GM19238 (cell line): ENCODE measurements around the gene SHMT1.
"Not testable (repeated sequence)": the region's sequence is repeated elsewhere in the genome, so short reads cannot be mapped to it uniquely, and the experiment has no call there.

ENCODE experiments used
- DNase-seq: peaks from one replicate; pipeline ENCODE4 v3.0.0; 2011; ENCODE audit warnings: low spot score; ENCODE audit not compliant: insufficient read length

SHMT1 gene

GRCh38 chr17:18363101-18364049 is at the start of gene SHMT1:
TSS of gene SHMT1 (minus strand) at chr17:18363550. CDS start at chr17:18355981, 7,569 bp downstream.
- peak; percentile 94 for DNase-seq

DNA sequence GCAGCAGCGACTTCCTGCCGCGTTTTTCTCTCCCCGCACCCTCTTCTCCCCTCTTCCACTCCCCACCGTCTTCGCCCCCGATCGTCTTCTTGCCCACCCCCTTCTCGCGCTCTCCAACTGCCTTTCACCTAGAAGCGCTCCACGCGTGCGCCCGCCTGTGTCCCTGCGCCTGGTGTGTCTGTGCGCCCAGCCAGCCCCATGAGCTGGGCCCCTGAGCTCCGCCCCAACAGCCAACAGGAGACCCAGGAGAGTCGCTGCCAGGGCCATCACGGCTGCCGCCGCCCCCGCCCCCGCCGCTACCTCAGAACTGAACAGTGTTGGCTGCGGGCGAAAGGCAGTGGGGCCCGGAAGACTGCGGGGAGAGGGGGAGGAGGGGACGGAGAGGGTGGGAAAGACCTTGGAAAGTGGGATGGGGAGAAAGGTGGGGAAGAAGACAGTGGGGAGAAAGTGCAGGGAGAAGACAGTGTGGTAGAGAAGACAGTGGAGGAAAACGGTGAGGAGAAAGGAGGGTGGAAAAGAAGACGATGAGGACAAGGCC is 48.7 kb upstream of the SHMT1 start:
- DNase-seq: not testable (repeated sequence)

GRCh38 chr17:18411377-18411864 is 48.1 kb upstream of the SHMT1 start:
- DNase-seq: not testable (repeated sequence)

DNA sequence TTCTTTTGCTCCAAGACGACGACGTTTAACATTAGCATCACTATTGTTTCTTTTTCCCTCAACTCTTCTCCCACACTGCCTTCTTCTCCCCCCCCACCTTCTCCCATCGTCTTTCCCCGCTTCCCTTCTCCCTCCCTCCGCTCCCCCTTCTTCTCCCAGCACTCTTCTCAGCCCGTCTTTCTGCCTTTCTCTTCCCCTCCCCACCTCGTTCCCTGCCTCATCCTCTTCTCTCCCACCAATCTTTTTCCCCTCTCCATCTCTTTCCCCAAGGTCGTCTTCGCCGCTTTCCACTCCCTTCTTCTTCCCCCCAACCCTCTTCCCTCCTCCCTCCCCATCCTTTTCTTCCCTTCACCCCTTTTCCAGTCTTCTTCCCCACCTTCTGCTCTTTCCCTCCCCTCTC is 47.4 kb upstream of the SHMT1 start:
- not testable (repeated sequence) for DNase-seq

GRCh38 chr17:18409321-18409720 is 46.0 kb upstream of the SHMT1 start:
- DNase-seq: not testable (repeated sequence)

DNA sequence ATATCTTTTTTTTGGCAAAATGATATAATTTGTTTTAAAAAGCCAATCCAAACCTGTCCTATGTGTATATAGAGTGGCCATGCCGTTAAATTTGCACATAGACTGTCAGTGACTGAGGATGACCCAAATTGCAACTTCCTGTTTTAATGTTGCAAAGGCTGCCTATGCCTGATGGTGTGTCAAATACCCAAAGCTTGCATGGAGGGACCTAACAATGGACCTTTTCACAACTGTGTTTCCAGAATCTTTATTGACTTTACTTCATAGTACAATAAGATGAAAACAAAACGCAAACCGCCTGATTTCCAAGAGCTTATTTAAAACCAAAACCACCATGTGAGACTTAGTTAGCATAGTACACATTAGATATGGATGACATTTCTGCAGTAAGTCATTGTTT is 45.6 kb upstream of the SHMT1 start:
- not testable (repeated sequence) for DNase-seq

- DNase-seq: not testable (repeated sequence)
Observed at GRCh38 chr17:18403604-18404003, 40.3 kb upstream of the SHMT1 start.

DNA sequence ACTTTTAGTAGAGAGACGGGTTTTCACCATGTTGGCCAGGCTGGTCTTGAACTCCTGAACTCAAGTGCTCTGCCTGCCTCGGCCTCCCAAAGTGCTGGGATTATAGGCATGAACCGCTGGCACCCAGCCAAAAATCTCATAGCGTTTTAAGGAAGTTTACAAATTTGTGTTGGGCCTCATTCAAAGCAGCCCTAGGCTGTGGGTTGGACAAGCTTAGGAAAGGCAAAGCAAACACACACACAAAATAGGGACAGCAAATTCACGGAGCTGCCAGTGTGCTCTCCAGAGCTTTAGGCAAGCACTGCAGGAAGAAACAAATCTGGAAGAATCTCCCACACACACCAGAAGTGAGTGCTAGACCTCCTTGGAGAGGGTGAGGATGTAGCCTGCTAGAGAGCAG is 39.8 kb upstream of the SHMT1 start:
- not testable (repeated sequence) for DNase-seq

DNA sequence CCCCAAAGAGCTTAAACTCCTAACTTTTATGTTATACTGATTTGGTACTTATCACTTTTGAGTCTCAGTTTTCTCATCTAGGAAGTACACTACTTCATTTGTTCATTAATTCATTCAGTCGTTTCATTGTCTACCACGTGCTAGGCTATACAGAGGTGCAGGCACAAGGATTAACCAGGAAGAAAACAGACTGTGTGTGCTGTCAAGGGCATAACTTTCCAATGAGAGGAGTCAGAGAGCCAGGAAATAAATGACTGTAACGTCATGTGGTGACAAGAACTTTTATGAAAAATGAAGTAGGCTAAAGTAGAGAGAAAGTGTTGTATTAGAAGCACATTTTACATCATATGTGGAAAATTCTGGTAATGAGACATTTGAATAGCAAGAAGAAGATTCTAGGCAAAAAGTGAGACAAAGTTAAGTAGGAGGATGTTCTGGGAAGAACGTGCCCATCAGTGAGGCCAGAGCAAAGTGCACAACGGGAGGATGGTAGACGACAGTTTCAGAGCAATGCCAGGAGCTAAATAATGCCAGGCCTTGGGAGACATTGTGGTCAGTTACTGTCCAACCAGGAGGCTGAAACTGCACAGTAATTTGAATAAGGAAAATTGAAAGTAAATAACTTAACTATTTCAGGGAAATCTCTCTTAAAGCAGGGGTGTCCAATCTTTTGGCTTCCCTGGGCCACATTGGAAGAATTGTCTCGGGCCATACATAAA is 38.7 kb upstream of the SHMT1 start:
- DNase-seq: not testable (repeated sequence)

GRCh38 chr17:18388728-18389127 is 25.4 kb upstream of the SHMT1 start:
- DNase-seq: not testable (repeated sequence)

DNA sequence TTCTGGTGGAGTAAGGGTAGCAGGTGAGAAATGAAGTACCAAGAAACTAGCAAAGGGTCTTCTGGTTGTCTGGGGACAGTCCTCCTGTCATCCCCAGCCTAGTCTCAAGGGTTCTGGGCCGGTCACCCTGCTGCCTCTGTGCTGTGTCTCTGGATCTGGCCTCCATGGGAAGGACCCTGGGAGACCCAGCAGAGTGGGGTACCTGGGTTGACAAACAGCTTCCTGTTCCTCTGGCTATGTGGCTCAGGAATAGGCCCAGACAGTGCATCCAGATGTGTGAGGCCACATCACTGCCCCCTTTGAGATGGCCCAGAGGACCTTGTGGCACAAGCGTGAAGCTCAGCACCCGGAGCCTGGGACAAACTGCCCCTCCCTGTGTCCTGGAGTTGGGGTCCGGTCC is 24.9 kb upstream of the SHMT1 start:
- DNase-seq: not testable (repeated sequence)

GRCh38 chr17:18387583-18387982 is 24.2 kb upstream of the SHMT1 start:
- DNase-seq: not testable (repeated sequence)

- DNase-seq: not testable (repeated sequence)
Observed at GRCh38 chr17:18384271-18384670, 20.9 kb upstream of the SHMT1 start.

- not testable (repeated sequence) for DNase-seq
Observed at GRCh38 chr17:18383079-18383481, 19.7 kb upstream of the SHMT1 start.

- DNase-seq: no peak
Observed at GRCh38 chr17:18382441-18383078, 19.2 kb upstream of the SHMT1 start.

GRCh38 chr17:18381953-18382245 is 18.5 kb upstream of the SHMT1 start:
- DNase-seq: no peak

- DNase-seq: no peak
Observed at GRCh38 chr17:18381158-18381952, 18.0 kb upstream of the SHMT1 start.

DNA sequence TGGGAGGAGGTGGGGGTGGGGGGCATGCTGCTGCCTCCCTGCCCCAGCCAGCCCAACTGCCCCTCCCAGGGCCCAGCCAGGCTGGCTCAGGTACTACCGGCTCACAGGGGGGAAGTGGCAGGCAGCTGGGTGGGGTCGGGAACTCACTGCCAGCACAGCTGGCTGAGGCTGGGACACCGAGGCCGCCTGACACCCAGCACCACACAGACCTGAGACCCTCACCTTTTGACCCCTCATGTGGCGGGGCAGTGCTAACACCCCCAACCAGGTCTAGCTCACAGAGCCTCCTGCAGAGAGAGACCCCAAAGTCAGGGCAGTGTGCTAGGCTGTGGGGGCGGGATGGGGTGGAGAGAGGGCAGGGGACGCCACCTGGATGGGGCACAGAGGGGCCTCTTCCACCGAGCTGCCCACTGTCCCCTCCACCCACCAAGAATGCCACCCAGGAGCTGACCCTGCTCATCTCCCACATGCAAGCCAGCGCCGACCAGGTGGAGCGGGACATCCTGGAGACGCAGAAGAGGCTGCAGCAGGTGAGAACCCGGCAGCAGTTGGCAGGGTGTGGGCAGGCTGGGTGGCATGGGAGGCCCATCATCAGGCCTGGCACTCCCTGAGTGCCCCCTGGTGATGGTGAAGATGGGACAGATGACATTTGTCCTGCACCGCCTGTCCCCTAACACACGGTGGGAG is 17.3 kb upstream of the SHMT1 start:
- no peak for DNase-seq

GRCh38 chr17:18379246-18380146 is 16.1 kb upstream of the SHMT1 start:
- DNase-seq: no peak
